CD4-positive, alpha-beta T cell treated with Interleukin-4 for 1 hour (primary cell): Measurements from ENCODE around the gene FYCO1.

ENCODE experiments used
- DNase-seq, 2 donors: peaks; one replicate each; pipeline ENCODE4 v3.0.0-alpha.2; 2020 to 2022

Gene FYCO1

GRCh38 chr3:45939341-45939771, 56.3 kb downstream of the FYCO1 start:
- no peak for DNase-seq

- peak; percentile 85 to 86 for DNase-seq
Measured at GRCh38 chr3:45938864-45939263, 56.8 kb downstream of the FYCO1 start.

GRCh38 chr3:45938043-45938435, 57.6 kb downstream of the FYCO1 start:
- no peak for DNase-seq

GRCh38 chr3:45937206-45938042, 58.2 kb downstream of the FYCO1 start:
- no peak for DNase-seq

GRCh38 chr3:45936261-45936660, 59.4 kb downstream of the FYCO1 start:
- no peak for DNase-seq

GRCh38 chr3:45933591-45933990, 62.0 kb downstream of the FYCO1 start:
- no peak for DNase-seq

GRCh38 chr3:45932112-45932511, 63.5 kb downstream of the FYCO1 start:
- DNase-seq, result peak in 1 of 2 donors; percentile 36

- DNase-seq, result no peak
Measured at GRCh38 chr3:45931496-45931895, 64.1 kb downstream of the FYCO1 start.

- DNase-seq, result peak; percentile 63 to 67
Measured at GRCh38 chr3:45929042-45929679, 66.5 kb downstream of the FYCO1 start.

- no peak for DNase-seq
Measured at GRCh38 chr3:45927881-45928280, 67.7 kb downstream of the FYCO1 start.

- DNase-seq, result no peak
Measured at GRCh38 chr3:45923755-45924154, 71.9 kb downstream of the FYCO1 start.

- no peak for DNase-seq
Measured at GRCh38 chr3:45922950-45923590, 72.6 kb downstream of the FYCO1 start.

GRCh38 chr3:45922039-45922326, 73.6 kb downstream of the FYCO1 start:
- DNase-seq, result no peak

GRCh38 chr3:45921158-45922038, 74.2 kb downstream of the FYCO1 start:
- no peak for DNase-seq

- DNase-seq, result no peak
Measured at GRCh38 chr3:45917146-45917898, 78.3 kb downstream of the FYCO1 start.

GRCh38 chr3:45915518-45916231, 79.9 kb downstream of the FYCO1 start:
- DNase-seq, result peak; percentile 68 to 75

GRCh38 chr3:45915059-45915439, 80.6 kb downstream of the FYCO1 start:
- no peak for DNase-seq

GRCh38 chr3:45914362-45915058, 81.1 kb downstream of the FYCO1 start:
- DNase-seq, result no peak

GRCh38 chr3:45912435-45912834, 83.2 kb downstream of the FYCO1 start:
- DNase-seq, result no peak

GRCh38 chr3:45911511-45912226, 84.0 kb downstream of the FYCO1 start:
- no peak for DNase-seq
